ENCODE data around the gene UTP15. TPM values are rescaled to one million over a fixed set of nuclear protein-coding genes. Genes with fewer than 3 reads are reported as not detected.

Gene UTP15
- total RNA-seq, 5 donors from 2014 or later (not counting 1 experiment from before 2014, with no cell fraction given) = 21.6 to 40.6 (median 24.5) TPM

DNA sequence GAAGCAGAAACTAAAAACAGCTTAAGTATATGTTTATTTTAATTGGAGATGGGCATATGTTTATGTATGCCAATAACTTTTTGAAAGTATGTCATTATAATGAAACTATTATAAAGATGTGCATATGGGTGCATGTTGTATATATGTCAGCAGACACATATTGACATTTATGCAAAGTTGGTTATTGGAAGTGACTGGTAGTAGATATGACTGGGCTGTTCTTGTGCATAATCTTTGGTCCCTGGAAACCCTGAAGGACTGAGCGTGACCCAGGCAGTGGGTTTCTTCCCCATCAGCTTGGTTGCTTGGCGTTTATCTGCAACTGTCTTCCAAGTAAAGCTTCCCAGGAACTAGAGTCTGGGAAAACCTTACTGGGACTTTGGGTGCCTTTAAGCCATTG, 25.8 kb upstream of the UTP15 start:
- ChIA-PET CTCF (no interaction called here), POLR2A (interaction anchor here in 1 of 2 donors (0.7 kb wide), 1 partner anchor 164 kb away, joined by 5 read pairs; no protein-coding TSS in a partner anchor)
- DNase-seq (no peak), ATAC-seq (replicated peaks in 1 of 4) (no peak)
- Mint-ChIP-seq H3K27me3 (peaks cover 23 to 26% of the 10 kb centered on the region in 2 donors), H3K4me3 (no peak overlapping the region), H3K36me3 (no peaks in the 10 kb centered on the region), H3K27ac (no peak overlapping the region), H3K4me1 (no peaks in the 10 kb centered on the region), H3K9me3 (no peaks in the 10 kb centered on the region)
- no peak overlapping the region for H3K27ac ChIP-seq (ENCODE audit: low read length)
- H3K9me3 ChIP-seq = no peaks in the 10 kb centered on the region
- H3K4me3 ChIP-seq (ENCODE audit: control insufficient read depth in 1 of 2, extremely low read depth in 1 of 2, low read length in 1 of 2) = no peak overlapping the region
- H3K4me1 ChIP-seq (ENCODE audit: control insufficient read depth in 1 of 2, extremely low read depth in 1 of 2, insufficient read depth in 2 of 2, low read length in 2 of 2) = no peaks in the 10 kb centered on the region
- H3K36me3 ChIP-seq (ENCODE audit: control insufficient read depth in 2 of 2, extremely low read depth in 1 of 2, insufficient read depth in 1 of 2, low read length in 1 of 2) = no peaks in the 10 kb centered on the region
- peaks cover 0 to 24% of the 10 kb centered on the region in 2 experiments for H3K27me3 ChIP-seq (replicated peaks in 1 of 2; ENCODE audit: control insufficient read depth in 2 of 2, extremely low read depth in 1 of 2, insufficient read depth in 2 of 2, low read length in 1 of 2)
- 61% methylated on average over 2 of the region's 2 CpGs for WGBS (ENCODE audit: insufficient coverage)

DNA sequence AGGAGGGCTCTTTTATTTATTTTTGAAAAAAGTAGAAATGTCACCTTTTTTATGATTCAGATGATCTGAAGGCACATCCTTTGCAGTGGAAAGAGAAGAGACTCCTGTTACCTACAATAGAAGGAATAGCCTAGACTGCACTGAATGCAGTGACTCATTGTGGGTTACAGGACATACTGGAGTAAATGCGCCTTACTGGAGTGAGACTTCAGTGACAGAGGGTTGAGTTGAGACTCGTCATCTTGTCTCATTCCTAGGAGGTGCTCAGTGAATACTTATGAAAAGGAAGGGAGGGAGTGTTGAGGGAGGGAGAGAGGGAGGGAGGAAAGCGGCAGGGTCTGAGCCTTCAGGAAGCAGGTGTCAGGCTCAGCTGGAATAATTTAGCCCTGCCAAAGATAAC, 25.4 kb upstream of the UTP15 start:
- Histone ChIP-seq H3K4me3 (ENCODE audit: control insufficient read depth in 1 of 2, extremely low read depth in 1 of 2, low read length in 1 of 2) (no peak overlapping the region), H3K27ac (ENCODE audit: low read length) (no peak overlapping the region), H3K4me1 (ENCODE audit: control insufficient read depth in 1 of 2, extremely low read depth in 1 of 2, insufficient read depth in 2 of 2, low read length in 2 of 2) (no peaks in the 10 kb centered on the region), H3K27me3 (replicated peaks in 1 of 2; ENCODE audit: control insufficient read depth in 2 of 2, extremely low read depth in 1 of 2, insufficient read depth in 2 of 2, low read length in 1 of 2) (peaks cover 0 to 24% of the 10 kb centered on the region in 2 experiments), H3K36me3 (ENCODE audit: control insufficient read depth in 2 of 2, extremely low read depth in 1 of 2, insufficient read depth in 1 of 2, low read length in 1 of 2) (no peaks in the 10 kb centered on the region), H3K9me3 (no peaks in the 10 kb centered on the region)
- 42% methylated on average over 2 of the region's 3 CpGs for WGBS (ENCODE audit: insufficient coverage)
- no peak overlapping the region for H3K4me3 Mint-ChIP-seq
- H3K27ac Mint-ChIP-seq = no peak overlapping the region
- no peaks in the 10 kb centered on the region for H3K9me3 Mint-ChIP-seq
- H3K27me3 Mint-ChIP-seq = peaks cover 24 to 27% of the 10 kb centered on the region in 2 donors
- H3K4me1 Mint-ChIP-seq = no peaks in the 10 kb centered on the region
- POLR2A ChIA-PET = no interaction called here
- DNase-seq = no peak
- no peaks in the 10 kb centered on the region for H3K36me3 Mint-ChIP-seq
- CTCF ChIA-PET = no interaction called here
- no peak for ATAC-seq (replicated peaks in 1 of 4)

DNA sequence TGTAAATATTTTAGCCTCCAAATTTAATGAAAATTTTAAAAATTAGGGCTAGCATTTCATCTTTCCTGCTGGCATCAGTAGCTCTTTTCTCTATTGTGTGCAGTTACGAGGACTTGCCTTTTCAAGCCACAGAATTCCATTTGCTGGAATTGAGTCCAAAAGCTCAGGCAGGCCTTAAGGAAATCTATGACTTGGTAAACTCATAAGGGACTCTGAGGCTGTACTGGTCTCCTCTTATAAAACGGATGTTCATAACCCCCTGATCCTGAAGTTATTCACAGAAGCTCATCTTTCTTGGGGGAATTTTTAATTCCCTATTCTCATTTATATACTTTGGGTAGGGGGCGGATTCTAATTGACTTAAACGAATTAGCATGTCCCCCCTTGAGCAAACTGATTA, 23.5 kb upstream of the UTP15 start:
- H3K36me3 Mint-ChIP-seq = no peaks in the 10 kb centered on the region
- no peaks in the 10 kb centered on the region for H3K4me1 Mint-ChIP-seq
- peaks cover 27 to 31% of the 10 kb centered on the region in 2 donors for H3K27me3 Mint-ChIP-seq
- Histone ChIP-seq H3K36me3 (ENCODE audit: control insufficient read depth in 2 of 2, extremely low read depth in 1 of 2, insufficient read depth in 1 of 2, low read length in 1 of 2) (no peaks in the 10 kb centered on the region), H3K27ac (ENCODE audit: low read length) (no peak overlapping the region), H3K9me3 (no peaks in the 10 kb centered on the region), H3K4me1 (ENCODE audit: control insufficient read depth in 1 of 2, extremely low read depth in 1 of 2, insufficient read depth in 2 of 2, low read length in 2 of 2) (no peaks in the 10 kb centered on the region), H3K4me3 (ENCODE audit: control insufficient read depth in 1 of 2, extremely low read depth in 1 of 2, low read length in 1 of 2) (no peak overlapping the region), H3K27me3 (replicated peaks in 1 of 2; ENCODE audit: control insufficient read depth in 2 of 2, extremely low read depth in 1 of 2, insufficient read depth in 2 of 2, low read length in 1 of 2) (peaks cover 0 to 24% of the 10 kb centered on the region in 2 experiments)
- WGBS (ENCODE audit: insufficient coverage) = 88% methylated on average over 1 of the region's 4 CpGs
- ChIA-PET POLR2A (no interaction called here), CTCF (no interaction called here)
- H3K27ac Mint-ChIP-seq = no peak overlapping the region
- no peaks in the 10 kb centered on the region for H3K9me3 Mint-ChIP-seq
- ATAC-seq (replicated peaks in 1 of 4) (no peak), DNase-seq (no peak)
- H3K4me3 Mint-ChIP-seq = no peak overlapping the region

DNA sequence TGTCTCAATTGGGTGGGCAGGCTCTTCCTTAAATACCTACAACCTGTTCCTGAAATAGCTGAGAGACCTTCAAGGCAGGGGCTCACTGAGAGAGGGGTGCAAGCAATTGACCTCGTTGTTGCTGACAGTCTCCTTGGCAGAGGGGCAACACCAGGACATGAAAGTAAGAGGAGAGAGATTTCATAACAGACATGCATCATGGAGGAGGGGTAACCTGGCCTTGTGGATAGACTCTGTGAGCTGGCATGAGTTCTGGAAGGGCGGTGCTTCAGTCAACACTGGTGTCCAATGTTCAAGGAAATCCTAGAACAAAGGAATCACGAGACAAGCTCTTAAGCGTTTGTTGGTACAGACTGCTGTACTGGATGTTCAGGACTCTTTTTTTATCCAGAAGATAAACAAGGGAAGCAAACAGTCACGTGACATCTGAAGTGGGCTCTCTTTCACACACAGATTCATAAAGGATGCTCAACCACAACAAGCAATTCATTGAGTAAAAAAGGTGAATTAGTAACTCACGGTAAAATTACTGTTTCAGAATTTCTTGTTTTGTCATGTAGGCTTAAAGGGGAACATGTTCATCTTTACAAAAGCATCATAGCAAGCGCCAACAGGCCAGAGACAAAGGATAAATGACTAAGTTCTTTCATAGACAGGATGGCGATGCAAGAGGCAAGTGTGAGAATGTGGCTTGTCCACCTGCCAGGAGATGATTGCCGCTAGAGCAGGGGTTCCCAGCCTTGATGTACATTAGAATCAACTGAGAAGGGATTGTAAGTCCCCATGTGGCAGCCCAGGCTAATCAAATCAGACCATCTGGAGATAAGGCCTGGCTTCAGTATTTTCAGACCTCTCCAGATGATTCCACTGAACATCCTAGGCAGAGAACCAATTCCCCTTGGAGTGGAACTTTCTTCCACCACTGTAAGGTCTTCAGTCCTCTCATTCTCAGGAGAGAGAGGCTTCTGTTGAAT, 20.8 kb upstream of the UTP15 start:
- ChIA-PET CTCF (interaction anchor here in 1 of 2 donors (1.0 kb wide), 1 partner anchor 27 kb away, joined by 3 read pairs; no protein-coding TSS in a partner anchor), POLR2A (no interaction called here)
- H3K27me3 ChIP-seq (replicated peaks in 1 of 2; ENCODE audit: control insufficient read depth in 2 of 2, extremely low read depth in 1 of 2, insufficient read depth in 2 of 2, low read length in 1 of 2) = peaks cover 0 to 14% of the 10 kb centered on the region in 2 experiments
- ATAC-seq (replicated peaks in 1 of 4) (no peak), DNase-seq (no peak)
- no peaks in the 10 kb centered on the region for H3K9me3 ChIP-seq
- no peaks in the 10 kb centered on the region for H3K4me1 ChIP-seq (ENCODE audit: control insufficient read depth in 1 of 2, extremely low read depth in 1 of 2, insufficient read depth in 2 of 2, low read length in 2 of 2)
- H3K4me3 ChIP-seq (ENCODE audit: control insufficient read depth in 1 of 2, extremely low read depth in 1 of 2, low read length in 1 of 2) = no peak overlapping the region
- no peak overlapping the region for H3K4me3 Mint-ChIP-seq
- peaks cover 25 to 29% of the 10 kb centered on the region in 2 donors for H3K27me3 Mint-ChIP-seq
- no peak overlapping the region for H3K27ac Mint-ChIP-seq
- H3K4me1 Mint-ChIP-seq = no peaks in the 10 kb centered on the region
- H3K36me3 ChIP-seq (ENCODE audit: control insufficient read depth in 2 of 2, extremely low read depth in 1 of 2, insufficient read depth in 1 of 2, low read length in 1 of 2) = no peaks in the 10 kb centered on the region
- no peaks in the 10 kb centered on the region for H3K9me3 Mint-ChIP-seq
- no peak overlapping the region for H3K27ac ChIP-seq (ENCODE audit: low read length)
- H3K36me3 Mint-ChIP-seq = no peaks in the 10 kb centered on the region
- WGBS (ENCODE audit: insufficient coverage) = 79% methylated on average over 6 of the region's 9 CpGs

DNA sequence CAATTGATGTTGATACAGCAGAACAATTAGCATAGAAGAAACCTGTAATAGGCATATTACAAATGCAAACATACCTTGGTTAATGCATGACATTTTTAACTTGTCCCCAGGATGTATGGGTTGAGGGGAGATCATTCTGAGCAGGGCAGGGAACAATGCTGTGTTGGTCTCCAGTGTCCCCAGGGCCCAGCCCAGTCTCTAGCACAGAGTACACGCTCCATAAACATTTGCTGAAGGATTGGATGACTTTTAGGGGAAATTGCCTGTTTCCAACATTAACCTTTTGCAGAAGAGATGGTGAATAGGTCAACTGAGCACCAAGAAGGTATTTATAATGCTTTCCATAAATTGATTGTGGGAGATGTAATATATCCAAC, 20.2 kb upstream of the UTP15 start:
- Mint-ChIP-seq H3K36me3 (no peaks in the 10 kb centered on the region), H3K4me3 (no peak overlapping the region), H3K4me1 (no peaks in the 10 kb centered on the region), H3K27me3 (peaks cover 19 to 23% of the 10 kb centered on the region in 2 donors), H3K9me3 (no peaks in the 10 kb centered on the region), H3K27ac (no peak overlapping the region)
- Histone ChIP-seq H3K27me3 (replicated peaks in 1 of 2; ENCODE audit: control insufficient read depth in 2 of 2, extremely low read depth in 1 of 2, insufficient read depth in 2 of 2, low read length in 1 of 2) (peaks cover 0 to 12% of the 10 kb centered on the region in 2 experiments), H3K27ac (ENCODE audit: low read length) (no peak overlapping the region), H3K4me3 (ENCODE audit: control insufficient read depth in 1 of 2, extremely low read depth in 1 of 2, low read length in 1 of 2) (no peak overlapping the region), H3K9me3 (no peaks in the 10 kb centered on the region), H3K36me3 (ENCODE audit: control insufficient read depth in 2 of 2, extremely low read depth in 1 of 2, insufficient read depth in 1 of 2, low read length in 1 of 2) (no peaks in the 10 kb centered on the region), H3K4me1 (ENCODE audit: control insufficient read depth in 1 of 2, extremely low read depth in 1 of 2, insufficient read depth in 2 of 2, low read length in 2 of 2) (no peaks in the 10 kb centered on the region)
- ATAC-seq (replicated peaks in 1 of 4) (no peak), DNase-seq (no peak)
- POLR2A ChIA-PET = no interaction called here
- WGBS (ENCODE audit: insufficient coverage) = 83% methylated on average over 1 of the region's 1 CpG
- CTCF ChIA-PET = no interaction called here

DNA sequence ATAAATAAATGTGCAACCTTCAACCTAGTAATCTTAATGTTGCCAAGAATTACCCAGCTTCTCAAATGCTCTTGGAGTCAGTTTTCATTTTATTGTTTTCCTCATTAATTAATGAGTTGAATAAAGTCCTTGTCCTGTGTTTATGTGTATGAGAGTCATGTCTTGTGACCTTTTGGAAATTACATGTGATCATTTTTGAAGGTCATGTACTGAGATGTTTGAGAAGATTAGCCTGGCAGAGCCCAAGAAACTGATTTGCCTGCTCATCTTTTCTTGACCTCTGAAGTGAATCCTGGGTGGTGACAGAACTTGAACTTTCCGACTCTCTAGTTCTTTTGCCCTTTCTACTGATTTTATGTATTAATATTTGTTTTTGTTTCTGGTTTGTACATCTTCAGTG, 15.5 kb upstream of the UTP15 start:
- Histone ChIP-seq H3K4me1 (ENCODE audit: control insufficient read depth in 1 of 2, extremely low read depth in 1 of 2, insufficient read depth in 2 of 2, low read length in 2 of 2) (no peaks in the 10 kb centered on the region), H3K9me3 (no peaks in the 10 kb centered on the region), H3K4me3 (ENCODE audit: control insufficient read depth in 1 of 2, extremely low read depth in 1 of 2, low read length in 1 of 2) (no peak overlapping the region), H3K36me3 (ENCODE audit: control insufficient read depth in 2 of 2, extremely low read depth in 1 of 2, insufficient read depth in 1 of 2, low read length in 1 of 2) (peaks cover 5 to 18% of the 10 kb centered on the region in 2 donors), H3K27ac (ENCODE audit: low read length) (no peak overlapping the region), H3K27me3 (replicated peaks in 1 of 2; ENCODE audit: control insufficient read depth in 2 of 2, extremely low read depth in 1 of 2, insufficient read depth in 2 of 2, low read length in 1 of 2) (no peaks in the 10 kb centered on the region)
- Mint-ChIP-seq H3K27ac (no peak overlapping the region), H3K36me3 (peaks cover 14% of the 10 kb centered on the region), H3K4me1 (no peaks in the 10 kb centered on the region), H3K9me3 (no peaks in the 10 kb centered on the region), H3K4me3 (no peak overlapping the region), H3K27me3 (peaks cover 3 to 5% of the 10 kb centered on the region in 2 donors)
- DNase-seq (no peak), ATAC-seq (replicated peaks in 1 of 4) (no peak)
- POLR2A ChIA-PET = no interaction called here
- no CpG with 5 or more reads among the region's 1 CpG for WGBS (ENCODE audit: insufficient coverage)
- CTCF ChIA-PET = no interaction called here
